Measurements from ENCODE around the gene CBY2.
"Not testable (repeated sequence)": the region's sequence is repeated elsewhere in the genome, so short reads cannot be mapped to it uniquely, and the experiment has no call there.

CBY2 gene

DNA sequence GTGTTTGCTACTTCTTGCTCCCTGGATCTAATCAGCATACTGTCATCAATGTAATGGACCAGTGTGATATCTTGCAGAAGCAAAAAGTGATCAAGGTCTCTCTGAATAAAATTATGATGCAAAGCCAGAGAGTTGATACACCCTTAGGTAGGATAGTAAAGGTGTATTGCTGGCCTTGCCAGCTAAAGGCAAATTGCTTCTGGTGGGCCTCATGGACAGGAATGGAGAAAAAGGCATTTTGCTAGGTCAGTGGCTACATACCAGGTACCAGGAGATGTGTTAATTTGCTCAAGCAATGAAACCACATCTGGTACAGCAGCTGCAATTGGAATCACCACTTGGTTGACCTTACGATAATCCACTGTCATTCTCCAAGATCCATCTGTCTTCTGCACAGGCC, 54.4 kb downstream of the CBY2 start:
- not testable (repeated sequence) for H3K27ac ChIP-seq (ENCODE audit: low read depth, low read length); H3K9ac ChIP-seq (ENCODE audit: low read length); H3K36me3 ChIP-seq (ENCODE audit: control insufficient read depth, insufficient read depth, low read length); H3K4me1 ChIP-seq (ENCODE audit: control insufficient read depth, insufficient read depth, low read length); H3K27me3 ChIP-seq (ENCODE audit: control insufficient read depth, insufficient read depth, low read length); H3K4me3 ChIP-seq (ENCODE audit: low read length)

DNA sequence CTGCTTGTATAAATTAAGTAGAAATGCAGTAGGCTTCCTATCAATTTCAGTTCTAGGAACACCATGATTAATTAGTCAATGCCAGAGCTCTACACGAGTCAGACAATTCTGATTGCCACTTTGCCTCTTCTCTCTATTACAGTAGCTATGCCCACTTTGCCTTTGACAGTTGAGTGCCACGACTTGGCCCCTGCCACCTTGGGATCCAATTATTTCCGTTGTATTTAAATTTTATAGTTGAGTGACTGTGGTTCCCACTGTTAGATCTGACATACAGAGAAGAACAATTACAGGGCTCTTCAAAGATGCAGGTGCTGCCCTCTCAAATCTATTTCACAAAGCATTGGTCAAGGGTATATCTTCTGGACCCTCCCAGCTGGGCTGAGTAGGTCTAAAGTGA, 55.5 kb downstream of the CBY2 start:
- not testable (repeated sequence) for H3K9ac ChIP-seq (ENCODE audit: low read length); H3K27me3 ChIP-seq (ENCODE audit: control insufficient read depth, insufficient read depth, low read length); H3K4me3 ChIP-seq (ENCODE audit: low read length); H3K4me1 ChIP-seq (ENCODE audit: control insufficient read depth, insufficient read depth, low read length); H3K36me3 ChIP-seq (ENCODE audit: control insufficient read depth, insufficient read depth, low read length); H3K27ac ChIP-seq (ENCODE audit: low read depth, low read length)

DNA sequence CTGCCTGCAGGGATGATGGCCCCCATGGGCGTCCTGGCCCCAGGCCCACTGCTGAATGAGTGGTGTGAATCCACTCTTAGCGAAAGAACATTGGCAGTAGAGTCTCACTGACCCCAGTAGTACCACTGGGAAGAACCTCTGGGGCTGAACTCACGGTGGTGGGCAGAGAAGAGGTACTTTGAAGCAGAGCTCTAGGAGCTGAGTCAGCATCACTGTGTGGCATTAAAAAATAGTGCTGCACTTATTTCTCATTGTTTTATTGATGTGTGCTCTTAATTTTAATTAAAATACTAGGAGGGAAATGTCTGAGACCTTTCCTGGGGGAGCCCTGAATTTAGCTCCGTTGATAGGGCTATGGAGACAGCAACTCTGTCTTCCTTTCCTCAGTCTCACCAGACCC, 61.3 kb downstream of the CBY2 start:
- no peak overlapping the region for H3K27ac ChIP-seq (ENCODE audit: low read depth, low read length)
- no peak overlapping the region for H3K4me3 ChIP-seq (ENCODE audit: low read length)
- no peaks in the 10 kb centered on the region for H3K36me3 ChIP-seq (ENCODE audit: control insufficient read depth, insufficient read depth, low read length)
- peaks cover 3% of the 10 kb centered on the region for H3K4me1 ChIP-seq (ENCODE audit: control insufficient read depth, insufficient read depth, low read length)
- H3K9ac ChIP-seq (ENCODE audit: low read length), result no peak overlapping the region
- no peaks in the 10 kb centered on the region for H3K27me3 ChIP-seq (ENCODE audit: control insufficient read depth, insufficient read depth, low read length)

Measured in rectal smooth muscle tissue (tissue), 1 donor.